ENCODE results near the gene CDH4. TPM values are rescaled to one million over a fixed set of nuclear protein-coding genes. Genes with fewer than 3 reads are reported as not detected.

CDH4 gene
- total and polyA plus RNA-seq, 9 of the 15 experiments (the other 6 are each of a cell fraction or from before 2014, with no cell fraction given) = 0.04 TPM; not detected in 8

GRCh38 chr20:61385731-61386130 lies 133.7 kb downstream of the CDH4 start:
- Histone ChIP-seq H3K9me1 (ENCODE audit: control insufficient read depth, insufficient read depth, low read length) (no peaks in the 10 kb centered on the region), H3K4me1 (replicated peaks in 1 of 2; ENCODE audit: control insufficient read depth in 2 of 2, insufficient read depth in 2 of 2, low read length in 2 of 2) (no peaks in the 10 kb centered on the region), H3K9me3 (replicated peaks; ENCODE audit: control insufficient read depth, insufficient read depth, low read depth, low read length) (0 out of 2 replicates have a peak, but pooled peaks cover 1% of the 10 kb centered on the region), H3K4me2 (ENCODE audit: insufficient read depth, low read length) (no peak overlapping the region), H3K4me3 (no peak overlapping the region), H3K9ac (ENCODE audit: insufficient read depth in 1 of 2, low read depth in 2 of 2, low read length in 2 of 2) (no peak overlapping the region), H3K27ac (ENCODE audit: extremely low read depth, low read depth, low read length) (no peak overlapping the region), H3K27me3 (ENCODE audit: control insufficient read depth in 2 of 2, insufficient read depth in 2 of 2, low read length in 2 of 2) (peaks cover 0 to 9% of the 10 kb centered on the region in 2 experiments; a peak in 1 of 5 replicates), H2AFZ (ENCODE audit: low read depth, low read length) (no peak overlapping the region), H3K36me3 (ENCODE audit: control insufficient read depth, insufficient read depth, low read length) (no peaks in the 10 kb centered on the region), H3K79me2 (ENCODE audit: control insufficient read depth, insufficient read depth, low read length) (no peaks in the 10 kb centered on the region), H4K20me1 (replicated peaks; ENCODE audit: control insufficient read depth, insufficient read depth, low read length) (no peaks in the 10 kb centered on the region)
- intact Hi-C loops (cut with micrococcal nuclease) = no loop called here
- ChIA-PET POLR2A (no interaction called here), CTCF (ENCODE audit: low intra/inter-chr PET ratio) (no interaction called here)
- under 1% methylated on average over 10 of the region's 10 CpGs for WGBS (ENCODE audit: insufficient coverage, low coverage, missing lambda C conversion rate)
- FAIRE-seq (no peak), ATAC-seq (no peak), DNase-seq (ENCODE audit: extremely low read depth in 1 of 4, low spot score in 3 of 4) (no peak)
- no peak for TF ChIP-seq STAG1 (CRISPR knock-in tag; IDR thresholded peaks at IDR 0.05; ENCODE audit: borderline replicate concordance)
- TF ChIP-seq L3MBTL2 (IDR thresholded peaks at IDR 0.05) = no peak
- no peak for TF ChIP-seq ETS2 (tag; IDR thresholded peaks at IDR 0.05; ENCODE audit: borderline replicate concordance, poor library complexity, severe bottlenecking)
- TF ChIP-seq ELF4 (CRISPR knock-in tag; IDR thresholded peaks at IDR 0.05) = no peak
- no peak for TF ChIP-seq TCF7 (IDR thresholded peaks at IDR 0.05; ENCODE audit: borderline replicate concordance)
- TF ChIP-seq CCNT2 (IDR thresholded peaks at IDR 0.05; ENCODE audit: borderline replicate concordance, extremely low read depth, insufficient read length, low read depth, low read length) = no peak
- TF ChIP-seq ZNF277 (CRISPR knock-in tag; IDR thresholded peaks at IDR 0.05; ENCODE audit: borderline replicate concordance) = no peak
- TF ChIP-seq, protein P1, sequence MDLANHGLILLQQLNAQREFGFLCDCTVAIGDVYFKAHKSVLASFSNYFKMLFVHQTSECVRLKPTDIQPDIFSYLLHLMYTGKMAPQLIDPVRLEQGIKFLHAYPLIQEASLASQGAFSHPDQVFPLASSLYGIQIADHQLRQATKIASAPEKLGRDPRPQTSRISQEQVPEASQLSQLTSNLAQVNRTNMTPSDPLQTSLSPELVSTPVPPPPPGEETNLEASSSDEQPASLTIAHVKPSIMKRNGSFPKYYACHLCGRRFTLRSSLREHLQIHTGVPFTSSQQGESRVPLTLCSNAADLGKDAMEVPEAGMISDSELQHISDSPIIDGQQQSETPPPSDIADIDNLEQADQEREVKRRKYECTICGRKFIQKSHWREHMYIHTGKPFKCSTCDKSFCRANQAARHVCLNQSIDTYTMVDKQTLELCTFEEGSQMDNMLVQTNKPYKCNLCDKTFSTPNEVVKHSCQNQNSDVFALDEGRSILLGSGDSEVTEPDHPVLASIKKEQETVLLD (IDR thresholded peaks at IDR 0.05) = no peak
- in situ Hi-C loops (cut with MboI) = no loop called here
- no TSS peak for BruUV-seq (replicated peaks)
